ENCODE data around the gene SERPINA6. TPM values are rescaled to one million over a fixed set of nuclear protein-coding genes. Genes with fewer than 3 reads are reported as not detected.

SERPINA6 gene
- total RNA-seq, 2 donors from 2014 or later, result not detected

GRCh38 chr14:94361682-94362081 is 38.5 kb upstream of the SERPINA6 start:
- H3K4me3 ChIP-seq (ENCODE audit: low read length), result no peak overlapping the region
- no peaks in the 10 kb centered on the region for H3K4me1 ChIP-seq (ENCODE audit: control insufficient read depth, insufficient read depth, low read length)
- H3K9me3 Mint-ChIP-seq, result no peaks in the 10 kb centered on the region
- no peak overlapping the region for H3K27ac ChIP-seq (ENCODE audit: low read depth, low read length)
- no peaks in the 10 kb centered on the region for H3K9me3 ChIP-seq (ENCODE audit: control insufficient read depth, low read length)
- H3K4me3 Mint-ChIP-seq, result no peak overlapping the region
- 93% methylated on average over 5 of the region's 7 CpGs; no CpG with 5 or more reads in 1 of the 2 experiments for WGBS, 2 experiments (ENCODE audit: insufficient coverage in 1 of 2, insufficient read length in 1 of 2)
- peak; percentile 30 for DNase-seq
- H3K27ac Mint-ChIP-seq, result no peak overlapping the region
- no peaks in the 10 kb centered on the region for H3K36me3 ChIP-seq (ENCODE audit: control insufficient read depth, insufficient read depth, low read length)
- no peaks in the 10 kb centered on the region for H3K27me3 Mint-ChIP-seq (ENCODE audit: insufficient read depth)
- no peak for TF ChIP-seq CTCF (conservative IDR thresholded peaks at IDR 0.05)
- H3K36me3 Mint-ChIP-seq (ENCODE audit: low read depth), result no peaks in the 10 kb centered on the region
- no peaks in the 10 kb centered on the region for H3K4me1 Mint-ChIP-seq
- no peaks in the 10 kb centered on the region for H3K27me3 ChIP-seq (ENCODE audit: control insufficient read depth, insufficient read depth, low read length, poor library complexity, severe bottlenecking)
- no peak overlapping the region for H3K9ac ChIP-seq (ENCODE audit: extremely low read depth, low read length, poor library complexity, severe bottlenecking)

- Histone ChIP-seq H3K9ac (ENCODE audit: extremely low read depth, low read length, poor library complexity, severe bottlenecking) (no peak overlapping the region), H3K36me3 (ENCODE audit: control insufficient read depth, insufficient read depth, low read length) (no peaks in the 10 kb centered on the region), H3K27ac (ENCODE audit: low read depth, low read length) (no peak overlapping the region), H3K9me3 (ENCODE audit: control insufficient read depth, low read length) (no peaks in the 10 kb centered on the region), H3K27me3 (ENCODE audit: control insufficient read depth, insufficient read depth, low read length, poor library complexity, severe bottlenecking) (no peaks in the 10 kb centered on the region), H3K4me3 (ENCODE audit: low read length) (no peak overlapping the region), H3K4me1 (ENCODE audit: control insufficient read depth, insufficient read depth, low read length) (no peaks in the 10 kb centered on the region)
- Mint-ChIP-seq H3K27ac (no peak overlapping the region), H3K4me1 (no peaks in the 10 kb centered on the region), H3K36me3 (ENCODE audit: low read depth) (no peaks in the 10 kb centered on the region), H3K27me3 (ENCODE audit: insufficient read depth) (no peaks in the 10 kb centered on the region), H3K9me3 (no peaks in the 10 kb centered on the region), H3K4me3 (no peak overlapping the region)
- peak; percentile 22 for DNase-seq
- no peak for TF ChIP-seq CTCF (conservative IDR thresholded peaks at IDR 0.05)
- WGBS, 2 experiments (ENCODE audit: insufficient coverage in 1 of 2, insufficient read length in 1 of 2), result 71 to 94% methylated on average over 1 to 6 of the region's 7 CpGs
These were observed 37.9 kb upstream of the SERPINA6 start for GRCh38 chr14:94360945-94361565.

- peaks cover 8% of the 10 kb centered on the region for H3K9me3 Mint-ChIP-seq
- no peak for DNase-seq
- H3K4me3 Mint-ChIP-seq, result no peak overlapping the region
- Histone ChIP-seq H3K36me3 (ENCODE audit: control insufficient read depth, insufficient read depth, low read length) (no peaks in the 10 kb centered on the region), H3K27me3 (ENCODE audit: control insufficient read depth, insufficient read depth, low read length, poor library complexity, severe bottlenecking) (no peaks in the 10 kb centered on the region), H3K4me3 (ENCODE audit: low read length) (no peak overlapping the region), H3K9ac (ENCODE audit: extremely low read depth, low read length, poor library complexity, severe bottlenecking) (no peak overlapping the region), H3K4me1 (ENCODE audit: control insufficient read depth, insufficient read depth, low read length) (no peaks in the 10 kb centered on the region), H3K9me3 (ENCODE audit: control insufficient read depth, low read length) (no peaks in the 10 kb centered on the region), H3K27ac (ENCODE audit: low read depth, low read length) (no peak overlapping the region)
- 86% methylated on average over 1 of the region's 1 CpG; no CpG with 5 or more reads in 1 of the 2 experiments for WGBS, 2 experiments (ENCODE audit: insufficient coverage in 1 of 2, insufficient read length in 1 of 2)
- TF ChIP-seq CTCF (conservative IDR thresholded peaks at IDR 0.05), result no peak
- H3K36me3 Mint-ChIP-seq (ENCODE audit: low read depth), result no peaks in the 10 kb centered on the region
- H3K27ac Mint-ChIP-seq, result no peak overlapping the region
- peaks cover 3% of the 10 kb centered on the region for H3K27me3 Mint-ChIP-seq (ENCODE audit: insufficient read depth)
- H3K4me1 Mint-ChIP-seq, result no peaks in the 10 kb centered on the region
These were observed 34.0 kb upstream of the SERPINA6 start for GRCh38 chr14:94357166-94357565.
